Measurements from ENCODE around the gene VCY1B.
"Not testable (repeated sequence)": the region's sequence is repeated elsewhere in the genome, so short reads cannot be mapped to it uniquely, and the experiment has no call there.

VCY1B gene

GRCh38 chrY:14055927-14056326 lies at the start of gene VCY1B:
Gene VCY1B (plus strand): TSS chrY:14056227. CDS start chrY:14056290, 63 bp downstream.
- DNase-seq, result not testable (repeated sequence)

- not testable (repeated sequence) for DNase-seq
Observed at GRCh38 chrY:14011916-14012315, 44.1 kb upstream of the VCY1B start.

- DNase-seq, result not testable (repeated sequence)
Observed at GRCh38 chrY:14030395-14030794, 25.6 kb upstream of the VCY1B start.

GRCh38 chrY:14085877-14086276 lies 29.9 kb downstream of the VCY1B start:
- no peak for DNase-seq
